ENCODE measurements around the gene DHX34. TPM values are rescaled to one million over a fixed set of nuclear protein-coding genes. Genes with fewer than 3 reads are reported as not detected.
A peak's percentile ranks its signal among the peaks of the same experiment; 100 is the strongest.
"Not testable (repeated sequence)": the region's sequence is repeated elsewhere in the genome, so short reads cannot be mapped to it uniquely, and the experiment has no call there.

The DHX34 gene
- total and polyA plus RNA-seq, 8 donors, result 6.9 to 28.6 (median 10.5) TPM

GRCh38 chr19:47362321-47362720 lies 13.2 kb downstream of the DHX34 start:
- no peak overlapping the region for H3K4me3 ChIP-seq
- no peaks in the 10 kb centered on the region for H3K9me3 ChIP-seq
- intact Hi-C loops (cut with DNase I; ENCODE audit: low total_unique reads), result no loop called here
- H3K27ac ChIP-seq, result no peak overlapping the region
- no peaks in the 10 kb centered on the region for H3K27me3 ChIP-seq
- WGBS, 5 donors, result 92 to 97% (median 97%) methylated on average over 21 of the region's 21 CpGs
- no peaks in the 10 kb centered on the region for H3K4me1 ChIP-seq
- no peak for DNase-seq
- H3K36me3 ChIP-seq, result peaks cover 65 to 100% (median 100%) of the 10 kb centered on the region in 4 donors
- TF ChIP-seq POLR2A (IDR thresholded peaks at IDR 0.05), result no peak

- intact Hi-C loops (cut with DNase I; ENCODE audit: low total_unique reads), result no loop called here
- TF ChIP-seq POLR2AphosphoS5 (IDR thresholded peaks at IDR 0.05), result no peak
- no peak for TF ChIP-seq CTCF (IDR thresholded peaks at IDR 0.05)
- TF ChIP-seq POLR2A (IDR thresholded peaks at IDR 0.05), result no peak
- TF ChIP-seq EP300 (IDR thresholded peaks at IDR 0.05), result no peak
- Histone ChIP-seq H3K36me3 (peaks cover 51 to 97% (median 96%) of the 10 kb centered on the region in 4 donors), H3K4me1 (no peaks in the 10 kb centered on the region), H3K27ac (peak overlapping the region in 2 of 5 donors; percentile 18 to 56), H3K9me3 (no peaks in the 10 kb centered on the region), H3K27me3 (no peaks in the 10 kb centered on the region), H3K4me3 (no peak overlapping the region)
- 84 to 90% (median 85%) methylated on average over 13 of the region's 13 CpGs for WGBS, 5 donors
- no peak for DNase-seq
Observed at GRCh38 chr19:47363758-47364531, 14.8 kb downstream of the DHX34 start.

GRCh38 chr19:47365455-47365854 lies 16.3 kb downstream of the DHX34 start:
- H3K9me3 ChIP-seq; H3K4me3 ChIP-seq; H3K27me3 ChIP-seq; H3K4me1 ChIP-seq; intact Hi-C loops (cut with DNase I; ENCODE audit: low total_unique reads); DNase-seq; H3K27ac ChIP-seq: not testable (repeated sequence)
- peaks cover 47 to 97% (median 96%) of the 10 kb centered on the region in 4 donors for H3K36me3 ChIP-seq
- 76 to 90% (median 81%) methylated on average over 4 to 10 of the region's 10 CpGs for WGBS, 5 donors

GRCh38 chr19:47370045-47370611 lies 21.0 kb downstream of the DHX34 start:
- no peak overlapping the region for H3K4me3 ChIP-seq
- 61 to 84% (median 77%) methylated on average over 9 to 10 of the region's 10 CpGs for WGBS, 5 donors
- H3K27me3 ChIP-seq, result no peaks in the 10 kb centered on the region
- intact Hi-C loops (cut with DNase I; ENCODE audit: low total_unique reads), result no loop called here
- H3K27ac ChIP-seq, result peak overlapping the region in 2 of 5 donors; percentile 60 to 62
- DNase-seq, result no peak
- H3K36me3 ChIP-seq, result peaks cover 53 to 97% (median 96%) of the 10 kb centered on the region in 4 donors
- H3K9me3 ChIP-seq, result no peaks in the 10 kb centered on the region
- no peak for TF ChIP-seq CTCF (IDR thresholded peaks at IDR 0.05)
- H3K4me1 ChIP-seq, result no peaks in the 10 kb centered on the region

- Histone ChIP-seq H3K27ac (peak overlapping the region in 1 of 5 donors; percentile 62), H3K36me3 (peaks cover 65 to 97% (median 96%) of the 10 kb centered on the region in 4 donors), H3K4me3 (no peak overlapping the region), H3K27me3 (no peaks in the 10 kb centered on the region), H3K4me1 (peaks cover 0 to 1% (median 0%) of the 10 kb centered on the region in 4 donors), H3K9me3 (no peaks in the 10 kb centered on the region)
- WGBS, 5 donors, result 87 to 98% (median 92%) methylated on average over 8 to 9 of the region's 9 CpGs
- no peak for TF ChIP-seq POLR2AphosphoS5 (IDR thresholded peaks at IDR 0.05)
- no peak for DNase-seq
- intact Hi-C loops (cut with DNase I; ENCODE audit: low total_unique reads), result no loop called here
Observed at GRCh38 chr19:47371261-47371660, 22.1 kb downstream of the DHX34 start.

- Histone ChIP-seq H3K4me1 (peaks cover 0 to 10% (median 2%) of the 10 kb centered on the region in 4 donors), H3K4me3 (no peak overlapping the region), H3K36me3 (peaks cover 72 to 97% (median 96%) of the 10 kb centered on the region in 4 donors), H3K27me3 (no peaks in the 10 kb centered on the region), H3K9me3 (no peaks in the 10 kb centered on the region), H3K27ac (no peak overlapping the region)
- TF ChIP-seq POLR2A (IDR thresholded peaks at IDR 0.05) (no peak), CTCF (IDR thresholded peaks at IDR 0.05) (no peak), EP300 (IDR thresholded peaks at IDR 0.05) (no peak), POLR2AphosphoS5 (IDR thresholded peaks at IDR 0.05) (no peak)
- intact Hi-C loops (cut with DNase I; ENCODE audit: low total_unique reads), result no loop called here
- no peak for DNase-seq
- WGBS, 5 donors, result 94 to 98% (median 97%) methylated on average over 11 to 22 of the region's 22 CpGs
Observed at GRCh38 chr19:47372603-47373002, 23.5 kb downstream of the DHX34 start.
